Panc1 (cell line): ENCODE results near the gene PRR19. TPM values are rescaled to one million over a fixed set of nuclear protein-coding genes. Genes with fewer than 3 reads are reported as not detected.

Source experiments
- ATAC-seq: fragments of 200-7000 bp; cut with Tn5 transposase; 2 replicates; pipeline ENCODE4 v1.9.1; 2020; ENCODE audit warnings: mild to moderate bottlenecking, moderate library complexity
- BruUV-seq: library from RNA; stranded (reverse); fragments of 400-500 nt; replicated peaks from 2 replicates; lab custom pipeline; 2021; lab: Mats Ljungman, UMichigan
- CTCF ChIA-PET: fragments of 300-600 bp; sonication (Branson Sonifier 250); formaldehyde crosslinking; loops from one replicate; lab custom pipeline; 2022; ENCODE audit warnings: antibody characterized with exemption; lab: Charles Lee
- POLR2A ChIA-PET: fragments of 300-600 bp; sonication (Branson Sonifier 250); formaldehyde crosslinking; loops from one replicate; lab custom pipeline; 2022; ENCODE audit warnings: antibody characterized with exemption; lab: Charles Lee
- DNase-seq: peaks from one replicate; pipeline ENCODE4 v3.0.0-alpha.2; 2010; ENCODE audit warnings: low read depth, low spot score
- H3K27ac ChIP-seq: 2 replicates; pipeline ENCODE4 v1.5.1; 2011; ENCODE audit warnings: mild to moderate bottlenecking, low read length, inconsistent platforms
- H3K27me3 ChIP-seq: fragments of 200-500 bp; sonication (Bioruptor generic); 2 replicates; pipeline ENCODE4 v1.6.0; 2014; ENCODE audit warnings: low read length, inconsistent platforms; ENCODE audit not compliant: control insufficient read depth, insufficient read depth
- H3K36me3 ChIP-seq: fragments of 200-500 bp; sonication (Bioruptor generic); 2 replicates; pipeline ENCODE4 v1.5.1; 2014; ENCODE audit warnings: inconsistent platforms, mild to moderate bottlenecking, low read length, moderate library complexity; ENCODE audit not compliant: control insufficient read depth, insufficient read depth
- H3K4me1 ChIP-seq: 2 replicates; pipeline ENCODE4 v1.5.1; 2011; ENCODE audit warnings: inconsistent platforms, mild to moderate bottlenecking, low read length, moderate library complexity; ENCODE audit not compliant: control insufficient read depth, insufficient read depth
- H3K4me3 ChIP-seq, 2 experiments: 2 replicates each; pipeline ENCODE4 v1.5.1; 2011 to 2012; ENCODE audit warnings: low read depth in 2 of 2, low read length in 2 of 2, mild to moderate bottlenecking in 2 of 2, inconsistent platforms in 1 of 2, moderate library complexity in 1 of 2
- H3K9me3 ChIP-seq: fragments of 200-500 bp; sonication (Bioruptor generic); 2 replicates; pipeline ENCODE4 v1.5.1; 2014; ENCODE audit warnings: low read depth, mild to moderate bottlenecking, inconsistent platforms, low read length, moderate library complexity; ENCODE audit not compliant: control insufficient read depth, insufficient read depth
- POLR2AphosphoS5 ChIP-seq: IDR thresholded peaks from 2 replicates; pipeline ENCODE4 v1.6.1; 2012; ENCODE audit warnings: mild to moderate bottlenecking, low read depth, low read length, moderate library complexity
- REST ChIP-seq, 2 experiments: IDR thresholded peaks; 2 replicates each; pipeline ENCODE4 v1.6.1; 2011 to 2012; ENCODE audit warnings: low read depth in 2 of 2, control low read depth in 1 of 2, low read length in 1 of 2, mild to moderate bottlenecking in 1 of 2, moderate library complexity in 1 of 2; ENCODE audit not compliant: insufficient read depth in 1 of 2
- SIN3A ChIP-seq: IDR thresholded peaks from 2 replicates; pipeline ENCODE4 v1.6.1; 2012; ENCODE audit warnings: low read depth, mild to moderate bottlenecking, low read length, moderate library complexity, borderline replicate concordance; ENCODE audit not compliant: insufficient read depth
- TCF7L2 ChIP-seq: IDR thresholded peaks from 2 replicates; pipeline ENCODE4 v1.6.1; 2011; ENCODE audit warnings: mild to moderate bottlenecking, low read depth, low read length, inconsistent platforms
- in situ Hi-C: cut with HindIII; loops from 2 replicates; pipeline ENCODE4 v1.10.0; 2016; ENCODE audit warnings: low sequenced_read_pairs, low pct_unique_long_range_greater_than_20kb
- intact Hi-C: fragments of 100-400 bp; cut with micrococcal nuclease; formaldehyde crosslinking; loops from one replicate; pipeline ENCODE4 v1.10.0; 2022; ENCODE audit not compliant: unreplicated experiment
- total RNA-seq: library from RNA; stranded (reverse); gene quantifications from one replicate; pipeline ENCODE4 v1.2.1, GENCODE V29; 2021; ENCODE audit not compliant: unreplicated experiment
- TF ChIP-seq, protein P1 (sequence below): fragments of 450-650 bp; IDR thresholded peaks from 2 replicates; pipeline ENCODE4 v1.5.1; 2017; ENCODE audit warnings: mild to moderate bottlenecking

Gene PRR19
- total RNA-seq, 1 experiment from 2014 or later: 2.1 TPM

DNA sequence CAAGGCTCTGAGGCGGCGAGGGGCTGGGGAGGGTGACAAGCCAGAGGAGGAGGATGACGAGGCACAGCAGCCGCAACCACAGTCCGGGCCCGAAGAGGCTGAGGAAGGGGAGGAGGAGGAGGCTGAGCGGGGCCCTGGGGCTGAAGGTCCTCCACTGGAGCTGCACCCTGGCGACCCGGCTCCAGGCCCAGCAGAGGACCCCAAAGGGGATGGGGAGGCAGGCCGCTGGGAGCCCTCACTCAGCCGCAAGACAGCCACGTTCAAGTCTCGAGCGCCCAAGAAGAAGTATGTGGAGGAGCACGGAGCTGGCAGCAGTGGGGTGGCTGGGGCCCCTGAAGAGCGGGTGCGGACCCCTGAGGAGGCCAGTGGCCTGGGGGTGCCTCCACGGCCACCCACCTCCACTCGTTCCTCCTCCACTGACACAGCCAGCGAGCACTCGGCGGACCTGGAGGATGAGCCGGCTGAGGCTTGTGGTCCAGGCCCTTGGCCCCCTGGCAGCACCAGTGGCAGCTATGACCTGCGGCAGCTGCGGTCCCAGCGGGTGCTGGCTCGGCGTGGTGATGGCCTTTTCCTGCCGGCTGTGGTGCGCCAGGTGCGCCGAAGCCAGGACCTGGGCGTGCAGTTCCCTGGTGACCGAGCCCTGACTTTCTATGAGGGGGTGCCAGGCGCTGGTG, 29.9 kb upstream of the PRR19 start:
- DNase-seq (no peak), ATAC-seq (no peak)
- no peak overlapping the region for H3K4me3 ChIP-seq
- no TSS peak for BruUV-seq
- in situ Hi-C loops: no loop called here
- intact Hi-C loops: no loop called here
- H3K36me3 ChIP-seq: no peaks in the 10 kb centered on the region
- H3K9me3 ChIP-seq: no peaks in the 10 kb centered on the region
- H3K27ac ChIP-seq: no peak overlapping the region
- ChIA-PET POLR2A (no interaction called here), CTCF (no interaction called here)
- no peaks in the 10 kb centered on the region for H3K27me3 ChIP-seq
- TF ChIP-seq TCF7L2: no peak
- TF ChIP-seq, protein P1, sequence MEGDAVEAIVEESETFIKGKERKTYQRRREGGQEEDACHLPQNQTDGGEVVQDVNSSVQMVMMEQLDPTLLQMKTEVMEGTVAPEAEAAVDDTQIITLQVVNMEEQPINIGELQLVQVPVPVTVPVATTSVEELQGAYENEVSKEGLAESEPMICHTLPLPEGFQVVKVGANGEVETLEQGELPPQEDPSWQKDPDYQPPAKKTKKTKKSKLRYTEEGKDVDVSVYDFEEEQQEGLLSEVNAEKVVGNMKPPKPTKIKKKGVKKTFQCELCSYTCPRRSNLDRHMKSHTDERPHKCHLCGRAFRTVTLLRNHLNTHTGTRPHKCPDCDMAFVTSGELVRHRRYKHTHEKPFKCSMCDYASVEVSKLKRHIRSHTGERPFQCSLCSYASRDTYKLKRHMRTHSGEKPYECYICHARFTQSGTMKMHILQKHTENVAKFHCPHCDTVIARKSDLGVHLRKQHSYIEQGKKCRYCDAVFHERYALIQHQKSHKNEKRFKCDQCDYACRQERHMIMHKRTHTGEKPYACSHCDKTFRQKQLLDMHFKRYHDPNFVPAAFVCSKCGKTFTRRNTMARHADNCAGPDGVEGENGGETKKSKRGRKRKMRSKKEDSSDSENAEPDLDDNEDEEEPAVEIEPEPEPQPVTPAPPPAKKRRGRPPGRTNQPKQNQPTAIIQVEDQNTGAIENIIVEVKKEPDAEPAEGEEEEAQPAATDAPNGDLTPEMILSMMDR: no peak
- TF ChIP-seq POLR2AphosphoS5: no peak
- no peak for TF ChIP-seq SIN3A
- no peak for TF ChIP-seq REST (IDR thresholded peaks at IDR 0.05; ENCODE audit: insufficient read depth in 1 of 2, low read depth in 2 of 2, low read length in 1 of 2)
- peaks cover 11% of the 10 kb centered on the region for H3K4me1 ChIP-seq

- Histone ChIP-seq H3K4me1 (peaks cover 9% of the 10 kb centered on the region), H3K27ac (no peak overlapping the region), H3K27me3 (no peaks in the 10 kb centered on the region), H3K36me3 (no peaks in the 10 kb centered on the region), H3K4me3 (no peak overlapping the region), H3K9me3 (no peaks in the 10 kb centered on the region)
- ATAC-seq (no peak), DNase-seq (no peak)
- ChIA-PET POLR2A (no interaction called here), CTCF (no interaction called here)
- TF ChIP-seq REST (IDR thresholded peaks at IDR 0.05; ENCODE audit: insufficient read depth in 1 of 2, low read depth in 2 of 2, low read length in 1 of 2) (no peak), POLR2AphosphoS5 (no peak), SIN3A (no peak), TCF7L2 (no peak)
- TF ChIP-seq, protein P1: no peak
- intact Hi-C loops (no loop called here), in situ Hi-C loops (no loop called here)
- BruUV-seq: no TSS peak
Observed at GRCh38 chr19:42272535-42272897, 29.4 kb upstream of the PRR19 start.
